GM12872 (cell line): Measurements from ENCODE around the gene PLSCR1.

Experiments used
- CTCF ChIP-seq: IDR thresholded peaks from 3 replicates; pipeline ENCODE4 v1.5.1; 2011; ENCODE audit warnings: low read depth, mild to moderate bottlenecking, low read length, moderate library complexity; ENCODE audit not compliant: insufficient read depth

PLSCR1 gene

GRCh38 chr3:146505516-146505915 lies 38.9 kb downstream of the PLSCR1 start:
- TF ChIP-seq CTCF, result no peak

- TF ChIP-seq CTCF, result no peak
These were observed 39.8 kb downstream of the PLSCR1 start for GRCh38 chr3:146504498-146505197.

GRCh38 chr3:146503461-146504202 lies 40.8 kb downstream of the PLSCR1 start:
- no peak for TF ChIP-seq CTCF

- TF ChIP-seq CTCF, result no peak
These were observed 41.4 kb downstream of the PLSCR1 start for GRCh38 chr3:146502887-146503460.

GRCh38 chr3:146501752-146502151 lies 42.7 kb downstream of the PLSCR1 start:
- no peak for TF ChIP-seq CTCF

GRCh38 chr3:146499701-146500100 lies 44.7 kb downstream of the PLSCR1 start:
- no peak for TF ChIP-seq CTCF

- no peak for TF ChIP-seq CTCF
These were observed 46.2 kb downstream of the PLSCR1 start for GRCh38 chr3:146498002-146498736.
